Stimulated activated CD8-positive, alpha-beta memory T cell treated with anti-CD3 and anti-CD28 coated beads, Interleukin-15, amount 100 ng/mL, for 48 hours (primary cell): ENCODE measurements around the gene ABHD2.

ENCODE experiments used
- DNase-seq, 2 donors: peaks; one replicate each; pipeline ENCODE4 v3.0.0-alpha.2; 2020; ENCODE audit warnings: low read depth in 2 of 2

Gene ABHD2

GRCh38 chr15:89098281-89098680 lies 10.0 kb downstream of the ABHD2 start:
- no peak for DNase-seq

GRCh38 chr15:89099968-89100367 lies 11.7 kb downstream of the ABHD2 start:
- DNase-seq: no peak

- DNase-seq: no peak
These were observed 13.3 kb downstream of the ABHD2 start for GRCh38 chr15:89101302-89102193.

GRCh38 chr15:89103481-89104171 lies 15.4 kb downstream of the ABHD2 start:
- no peak for DNase-seq

- DNase-seq: no peak
These were observed 15.9 kb downstream of the ABHD2 start for GRCh38 chr15:89104172-89104564.

GRCh38 chr15:89105147-89105546 lies 16.9 kb downstream of the ABHD2 start:
- DNase-seq: no peak

GRCh38 chr15:89106200-89106599 lies 17.9 kb downstream of the ABHD2 start:
- no peak for DNase-seq

- DNase-seq: no peak
These were observed 19.7 kb downstream of the ABHD2 start for GRCh38 chr15:89107984-89108383.

GRCh38 chr15:89108835-89109234 lies 20.6 kb downstream of the ABHD2 start:
- DNase-seq: no peak

GRCh38 chr15:89109238-89109637 lies 21.0 kb downstream of the ABHD2 start:
- DNase-seq: no peak

GRCh38 chr15:89110060-89110459 lies 21.8 kb downstream of the ABHD2 start:
- no peak for DNase-seq

- no peak for DNase-seq
These were observed 23.1 kb downstream of the ABHD2 start for GRCh38 chr15:89111352-89111751.

- DNase-seq: no peak
These were observed 23.7 kb downstream of the ABHD2 start for GRCh38 chr15:89111961-89112340.

GRCh38 chr15:89112341-89112971 lies 24.2 kb downstream of the ABHD2 start:
- no peak for DNase-seq

- no peak for DNase-seq
These were observed 25.2 kb downstream of the ABHD2 start for GRCh38 chr15:89113296-89114024.

- DNase-seq: no peak
These were observed 26.7 kb downstream of the ABHD2 start for GRCh38 chr15:89114990-89115389.

- DNase-seq: no peak
These were observed 27.3 kb downstream of the ABHD2 start for GRCh38 chr15:89115547-89115946.

GRCh38 chr15:89116404-89116803 lies 28.1 kb downstream of the ABHD2 start:
- no peak for DNase-seq

- DNase-seq: no peak
These were observed 29.5 kb downstream of the ABHD2 start for GRCh38 chr15:89117790-89118189.

- DNase-seq: no peak
These were observed 30.3 kb downstream of the ABHD2 start for GRCh38 chr15:89118481-89118989.
